HepG2 (cell line): ENCODE measurements around the gene AOX1. TPM values are rescaled to one million over a fixed set of nuclear protein-coding genes. Genes with fewer than 3 reads are reported as not detected.

Experiments used
- ARNTL ChIP-seq: sonication (generic); formaldehyde crosslinking; IDR thresholded peaks from 2 replicates; pipeline ENCODE4 v1.4.0; 2020; ENCODE audit warnings: mild to moderate bottlenecking, missing genetic modification reagents
- DNMT1 ChIP-seq: sonication (generic); formaldehyde crosslinking; IDR thresholded peaks from 2 replicates; pipeline ENCODE4 v1.5.1; 2020; ENCODE audit warnings: mild to moderate bottlenecking, missing genetic modification reagents
- ELF1 ChIP-seq: sonication (generic); formaldehyde crosslinking; IDR thresholded peaks from 2 replicates; pipeline ENCODE4 v1.4.0; 2020; ENCODE audit warnings: missing genetic modification reagents
- GABPB1 ChIP-seq: IDR thresholded peaks from 2 replicates; pipeline ENCODE4 v1.6.1; 2016; ENCODE audit warnings: mild to moderate bottlenecking, missing genetic modification reagents, moderate library complexity, missing compliant biosample characterization
- KDM1A ChIP-seq: IDR thresholded peaks from 2 replicates; pipeline ENCODE4 v1.6.1; 2016; ENCODE audit warnings: missing compliant biosample characterization
- MAFF ChIP-seq: IDR thresholded peaks from 2 replicates; pipeline ENCODE4 v1.6.1; 2011; ENCODE audit warnings: low read depth, low read length, improper control_type of control experiment
- MAFK ChIP-seq, 2 experiments: IDR thresholded peaks in 1 of 2; conservative IDR thresholded peaks in 1 of 2; 2 replicates each; pipeline ENCODE4 v1.6.1; 2011; ENCODE audit warnings: improper control_type of control experiment in 2 of 2, low read length in 2 of 2
- MBNL3 ChIP-seq: fragments of 250-450 bp; sonication (Bioruptor Pico); conservative IDR thresholded peaks from 2 replicates; pipeline ENCODE4 v1.8.0; 2022; ENCODE audit warnings: mild to moderate bottlenecking, inconsistent platforms
- NR2C2 ChIP-seq: sonication (generic); formaldehyde crosslinking; IDR thresholded peaks from 2 replicates; pipeline ENCODE4 v1.4.0; 2020; ENCODE audit warnings: missing genetic modification reagents, mild to moderate bottlenecking, moderate library complexity, borderline replicate concordance
- NR2F6 ChIP-seq, 2 experiments: IDR thresholded peaks; 2 replicates each; pipeline ENCODE4 v1.6.1; 2016; ENCODE audit warnings: antibody characterized with exemption in 1 of 2, mild to moderate bottlenecking in 1 of 2
- REL ChIP-seq: sonication (generic); formaldehyde crosslinking; conservative IDR thresholded peaks from 2 replicates; pipeline ENCODE4 v1.8.0; 2022; ENCODE audit warnings: mild to moderate bottlenecking, missing genetic modification reagents, moderate library complexity
- RFX3 ChIP-seq: IDR thresholded peaks from 2 replicates; pipeline ENCODE4 v1.6.1; 2016; ENCODE audit warnings: missing biosample characterization, missing genetic modification reagents
- RORA ChIP-seq: sonication (generic); formaldehyde crosslinking; IDR thresholded peaks from 2 replicates; pipeline ENCODE4 v1.5.0; 2020; ENCODE audit warnings: mild to moderate bottlenecking, missing genetic modification reagents, moderate library complexity
- ZFP36L1 ChIP-seq: sonication (generic); formaldehyde crosslinking; IDR thresholded peaks from 2 replicates; pipeline ENCODE4 v1.8.0; 2022; ENCODE audit warnings: mild to moderate bottlenecking, missing genetic modification reagents, moderate library complexity
- ZFP37 ChIP-seq: sonication (generic); formaldehyde crosslinking; IDR thresholded peaks from 2 replicates; pipeline ENCODE4 v1.4.0; 2020; ENCODE audit warnings: missing genetic modification reagents, borderline replicate concordance
- ZNF430 ChIP-seq: sonication (generic); formaldehyde crosslinking; IDR thresholded peaks from 2 replicates; pipeline ENCODE4 v1.9.0; 2021; ENCODE audit warnings: mild to moderate bottlenecking, missing genetic modification reagents
- polyA plus RNA-seq, 8 experiments: library from polyadenylated mRNA; depleted of rRNA in 3 of 8; stranded (reverse) in 7 of 8; unstranded in 1 of 8; fragments of >200 nt; fragmentation: Illumina TruSeq in 4 of 8; extraction: Trizol in 4 of 8; gene quantifications; 2 replicates each; pipeline versions ENCODE4 v1.2.1 to v1.2.3, GENCODE V29; 2011 to 2016; ENCODE audit warnings: low read depth in 4 of 8, missing spikeins in 1 of 8, mixed read lengths in 1 of 8; ENCODE audit not compliant: insufficient read depth in 1 of 8
- total RNA-seq, 5 experiments: library from RNA; depleted of rRNA; stranded (reverse); fragments of >200 nt; fragmentation: Illumina TruSeq; extraction: Trizol; gene quantifications; 2 replicates each; pipeline ENCODE4 v1.2.3, GENCODE V29; 2016; ENCODE audit warnings: low read depth in 1 of 5
- TF ChIP-seq, protein P1 (sequence below): sonication (generic); formaldehyde crosslinking; IDR thresholded peaks from 2 replicates; pipeline ENCODE4 v1.4.0; 2020; ENCODE audit warnings: missing genetic modification reagents
- TF ChIP-seq, protein P2 (sequence below): sonication (generic); formaldehyde crosslinking; IDR thresholded peaks from 2 replicates; pipeline ENCODE4 v1.8.0; 2022; ENCODE audit warnings: mild to moderate bottlenecking, missing genetic modification reagents, moderate library complexity
- TF ChIP-seq, protein P3 (sequence below): IDR thresholded peaks from 2 replicates; pipeline ENCODE4 v1.6.1; 2016; ENCODE audit warnings: low read depth, control low read depth
- TF ChIP-seq, protein P4 (sequence below): sonication (generic); formaldehyde crosslinking; IDR thresholded peaks from 2 replicates; pipeline ENCODE4 v1.5.0; 2020; ENCODE audit warnings: mild to moderate bottlenecking, missing genetic modification reagents
- TF ChIP-seq, protein P5 (sequence below): sonication (generic); formaldehyde crosslinking; IDR thresholded peaks from 2 replicates; pipeline ENCODE4 v1.4.0; 2020; ENCODE audit warnings: missing genetic modification reagents, mild to moderate bottlenecking, borderline replicate concordance

Gene AOX1
- total and polyA plus RNA-seq, 2 of the 13 experiments (the other 11 are each of a cell fraction or from before 2014, with no cell fraction given): 9.2 to 18.0 TPM

DNA sequence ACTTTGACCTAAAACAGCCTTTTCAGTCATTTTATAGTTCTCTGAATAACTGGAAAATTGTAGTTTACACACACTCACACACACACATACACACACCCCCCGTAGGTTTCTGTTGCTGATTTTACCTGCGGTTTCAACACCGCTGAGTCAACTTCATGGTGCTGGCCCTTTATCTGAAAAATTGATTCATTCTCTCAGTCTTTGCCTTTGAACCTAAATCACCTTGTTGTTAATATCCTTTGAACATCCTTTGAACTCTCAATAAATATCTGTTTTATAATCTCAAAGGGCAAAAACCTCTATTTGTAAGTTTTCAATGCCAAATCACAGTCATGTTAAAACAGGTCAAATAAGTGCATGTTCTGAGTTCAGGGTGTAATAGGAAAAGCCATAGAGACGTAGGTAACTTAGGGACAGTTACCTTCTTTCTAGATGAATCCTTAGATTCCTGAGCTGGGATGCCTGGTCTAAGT lies 116.9 kb downstream of the AOX1 start (continued):
- TF ChIP-seq ZFP36L1 (CRISPR knock-in tag): no peak
- TF ChIP-seq, protein P1, sequence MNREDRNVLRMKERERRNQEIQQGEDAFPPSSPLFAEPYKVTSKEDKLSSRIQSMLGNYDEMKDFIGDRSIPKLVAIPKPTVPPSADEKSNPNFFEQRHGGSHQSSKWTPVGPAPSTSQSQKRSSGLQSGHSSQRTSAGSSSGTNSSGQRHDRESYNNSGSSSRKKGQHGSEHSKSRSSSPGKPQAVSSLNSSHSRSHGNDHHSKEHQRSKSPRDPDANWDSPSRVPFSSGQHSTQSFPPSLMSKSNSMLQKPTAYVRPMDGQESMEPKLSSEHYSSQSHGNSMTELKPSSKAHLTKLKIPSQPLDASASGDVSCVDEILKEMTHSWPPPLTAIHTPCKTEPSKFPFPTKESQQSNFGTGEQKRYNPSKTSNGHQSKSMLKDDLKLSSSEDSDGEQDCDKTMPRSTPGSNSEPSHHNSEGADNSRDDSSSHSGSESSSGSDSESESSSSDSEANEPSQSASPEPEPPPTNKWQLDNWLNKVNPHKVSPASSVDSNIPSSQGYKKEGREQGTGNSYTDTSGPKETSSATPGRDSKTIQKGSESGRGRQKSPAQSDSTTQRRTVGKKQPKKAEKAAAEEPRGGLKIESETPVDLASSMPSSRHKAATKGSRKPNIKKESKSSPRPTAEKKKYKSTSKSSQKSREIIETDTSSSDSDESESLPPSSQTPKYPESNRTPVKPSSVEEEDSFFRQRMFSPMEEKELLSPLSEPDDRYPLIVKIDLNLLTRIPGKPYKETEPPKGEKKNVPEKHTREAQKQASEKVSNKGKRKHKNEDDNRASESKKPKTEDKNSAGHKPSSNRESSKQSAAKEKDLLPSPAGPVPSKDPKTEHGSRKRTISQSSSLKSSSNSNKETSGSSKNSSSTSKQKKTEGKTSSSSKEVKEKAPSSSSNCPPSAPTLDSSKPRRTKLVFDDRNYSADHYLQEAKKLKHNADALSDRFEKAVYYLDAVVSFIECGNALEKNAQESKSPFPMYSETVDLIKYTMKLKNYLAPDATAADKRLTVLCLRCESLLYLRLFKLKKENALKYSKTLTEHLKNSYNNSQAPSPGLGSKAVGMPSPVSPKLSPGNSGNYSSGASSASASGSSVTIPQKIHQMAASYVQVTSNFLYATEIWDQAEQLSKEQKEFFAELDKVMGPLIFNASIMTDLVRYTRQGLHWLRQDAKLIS (CRISPR knock-in tag): no peak
- no peak for TF ChIP-seq ZFP37 (CRISPR knock-in tag)
- TF ChIP-seq GABPB1: no peak
- TF ChIP-seq, protein P2, sequence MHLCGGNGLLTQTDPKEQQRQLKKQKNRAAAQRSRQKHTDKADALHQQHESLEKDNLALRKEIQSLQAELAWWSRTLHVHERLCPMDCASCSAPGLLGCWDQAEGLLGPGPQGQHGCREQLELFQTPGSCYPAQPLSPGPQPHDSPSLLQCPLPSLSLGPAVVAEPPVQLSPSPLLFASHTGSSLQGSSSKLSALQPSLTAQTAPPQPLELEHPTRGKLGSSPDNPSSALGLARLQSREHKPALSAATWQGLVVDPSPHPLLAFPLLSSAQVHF (CRISPR knock-in tag): no peak
- TF ChIP-seq RFX3 (CRISPR knock-in tag): no peak
- TF ChIP-seq, protein P3, sequence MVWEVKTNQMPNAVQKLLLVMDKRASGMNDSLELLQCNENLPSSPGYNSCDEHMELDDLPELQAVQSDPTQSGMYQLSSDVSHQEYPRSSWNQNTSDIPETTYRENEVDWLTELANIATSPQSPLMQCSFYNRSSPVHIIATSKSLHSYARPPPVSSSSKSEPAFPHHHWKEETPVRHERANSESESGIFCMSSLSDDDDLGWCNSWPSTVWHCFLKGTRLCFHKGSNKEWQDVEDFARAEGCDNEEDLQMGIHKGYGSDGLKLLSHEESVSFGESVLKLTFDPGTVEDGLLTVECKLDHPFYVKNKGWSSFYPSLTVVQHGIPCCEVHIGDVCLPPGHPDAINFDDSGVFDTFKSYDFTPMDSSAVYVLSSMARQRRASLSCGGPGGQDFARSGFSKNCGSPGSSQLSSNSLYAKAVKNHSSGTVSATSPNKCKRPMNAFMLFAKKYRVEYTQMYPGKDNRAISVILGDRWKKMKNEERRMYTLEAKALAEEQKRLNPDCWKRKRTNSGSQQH (CRISPR knock-in tag): no peak
- TF ChIP-seq, protein P4, sequence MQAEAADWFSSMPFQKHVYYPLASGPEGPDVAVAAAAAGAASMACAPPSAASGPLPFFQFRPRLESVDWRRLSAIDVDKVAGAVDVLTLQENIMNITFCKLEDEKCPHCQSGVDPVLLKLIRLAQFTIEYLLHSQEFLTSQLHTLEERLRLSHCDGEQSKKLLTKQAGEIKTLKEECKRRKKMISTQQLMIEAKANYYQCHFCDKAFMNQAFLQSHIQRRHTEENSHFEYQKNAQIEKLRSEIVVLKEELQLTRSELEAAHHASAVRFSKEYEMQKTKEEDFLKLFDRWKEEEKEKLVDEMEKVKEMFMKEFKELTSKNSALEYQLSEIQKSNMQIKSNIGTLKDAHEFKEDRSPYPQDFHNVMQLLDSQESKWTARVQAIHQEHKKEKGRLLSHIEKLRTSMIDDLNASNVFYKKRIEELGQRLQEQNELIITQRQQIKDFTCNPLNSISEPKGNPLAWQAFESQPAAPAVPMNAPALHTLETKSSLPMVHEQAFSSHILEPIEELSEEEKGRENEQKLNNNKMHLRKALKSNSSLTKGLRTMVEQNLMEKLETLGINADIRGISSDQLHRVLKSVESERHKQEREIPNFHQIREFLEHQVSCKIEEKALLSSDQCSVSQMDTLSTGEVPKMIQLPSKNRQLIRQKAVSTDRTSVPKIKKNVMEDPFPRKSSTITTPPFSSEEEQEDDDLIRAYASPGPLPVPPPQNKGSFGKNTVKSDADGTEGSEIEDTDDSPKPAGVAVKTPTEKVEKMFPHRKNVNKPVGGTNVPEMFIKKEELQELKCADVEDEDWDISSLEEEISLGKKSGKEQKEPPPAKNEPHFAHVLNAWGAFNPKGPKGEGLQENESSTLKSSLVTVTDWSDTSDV (CRISPR knock-in tag): no peak
- TF ChIP-seq, protein P5, sequence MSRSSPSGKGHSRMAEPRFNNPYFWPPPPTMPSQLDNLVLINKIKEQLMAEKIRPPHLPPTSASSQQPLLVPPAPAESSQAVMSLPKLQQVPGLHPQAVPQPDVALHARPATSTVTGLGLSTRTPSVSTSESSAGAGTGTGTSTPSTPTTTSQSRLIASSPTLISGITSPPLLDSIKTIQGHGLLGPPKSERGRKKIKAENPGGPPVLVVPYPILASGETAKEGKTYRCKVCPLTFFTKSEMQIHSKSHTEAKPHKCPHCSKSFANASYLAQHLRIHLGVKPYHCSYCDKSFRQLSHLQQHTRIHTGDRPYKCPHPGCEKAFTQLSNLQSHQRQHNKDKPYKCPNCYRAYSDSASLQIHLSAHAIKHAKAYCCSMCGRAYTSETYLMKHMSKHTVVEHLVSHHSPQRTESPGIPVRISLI (CRISPR knock-in tag): peak; percentile 20; the same call in 1 of the 2 replicates
- TF ChIP-seq NR2C2 (CRISPR knock-in tag): peak; percentile 69; the same call in 1 of the 2 replicates
- peak; percentile 22; the same call in 1 of the 2 replicates for TF ChIP-seq ELF1 (CRISPR knock-in tag)
- 0 out of 2 replicates have a peak, but pooled peaks have one; percentile 2 for TF ChIP-seq MAFF
- peak; percentile 56; the same call in 1 of the 2 replicates for TF ChIP-seq RORA (CRISPR knock-in tag)
- no peak for TF ChIP-seq DNMT1 (CRISPR knock-in tag)
- TF ChIP-seq ZNF430 (CRISPR knock-in tag): no peak
- TF ChIP-seq REL (CRISPR knock-in tag): no peak
- peak in 1 of 2 experiments; percentile 2; a peak in 1 of 4 replicates for TF ChIP-seq MAFK (conservative IDR thresholded peaks at IDR 0.05 in 1 of 2, IDR thresholded peaks at IDR 0.05 in 1 of 2; ENCODE audit: low read length in 2 of 2)
- peak; percentile 41; the same call in 1 of the 2 replicates for TF ChIP-seq KDM1A (CRISPR knock-in tag)
- no peak for TF ChIP-seq MBNL3
- peak; percentile 91 for TF ChIP-seq NR2F6 (IDR thresholded peaks at IDR 0.05)
- peak; percentile 81 for TF ChIP-seq NR2F6 (CRISPR knock-in tag; IDR thresholded peaks at IDR 0.05)
- TF ChIP-seq ARNTL: peak; percentile 48; the same call in 1 of the 2 replicates
